ENCODE data around the gene ZFP90. TPM values are rescaled to one million over a fixed set of nuclear protein-coding genes. Genes with fewer than 3 reads are reported as not detected.

ZFP90 gene
- total RNA-seq, 4 donors from 2014 or later = 8.2 to 36.6 (median 9.9) TPM

GRCh38 chr16:68508013-68508412 is 31.1 kb upstream of the ZFP90 start:
- Histone ChIP-seq H3K4me3 (no peak overlapping the region), H3K27me3 (peaks cover 6% of the 10 kb centered on the region in 3 donors), H3K9me3 (no peaks in the 10 kb centered on the region), H3K36me3 (no peaks in the 10 kb centered on the region), H3K27ac (no peak overlapping the region), H3K4me1 (peaks cover 0 to 5% of the 10 kb centered on the region in 2 donors)
- in situ Hi-C loops (cut with MboI; ENCODE audit: low sequenced_read_pairs in 4 of 4) (loop anchor here in 1 of 4 donors (25.0 kb wide), 1 partner anchor 121 kb away; no protein-coding TSS in a partner anchor), intact Hi-C loops (cut with DNase I; ENCODE audit: low total_unique reads) (no loop called here)
- ATAC-seq (no peak), DNase-seq (no peak)
- no peak for TF ChIP-seq POLR2A (IDR thresholded peaks at IDR 0.05)
- no peak for TF ChIP-seq CTCF (IDR thresholded peaks at IDR 0.05 in 4 of 5, conservative IDR thresholded peaks at IDR 0.05 in 1 of 5)

DNA sequence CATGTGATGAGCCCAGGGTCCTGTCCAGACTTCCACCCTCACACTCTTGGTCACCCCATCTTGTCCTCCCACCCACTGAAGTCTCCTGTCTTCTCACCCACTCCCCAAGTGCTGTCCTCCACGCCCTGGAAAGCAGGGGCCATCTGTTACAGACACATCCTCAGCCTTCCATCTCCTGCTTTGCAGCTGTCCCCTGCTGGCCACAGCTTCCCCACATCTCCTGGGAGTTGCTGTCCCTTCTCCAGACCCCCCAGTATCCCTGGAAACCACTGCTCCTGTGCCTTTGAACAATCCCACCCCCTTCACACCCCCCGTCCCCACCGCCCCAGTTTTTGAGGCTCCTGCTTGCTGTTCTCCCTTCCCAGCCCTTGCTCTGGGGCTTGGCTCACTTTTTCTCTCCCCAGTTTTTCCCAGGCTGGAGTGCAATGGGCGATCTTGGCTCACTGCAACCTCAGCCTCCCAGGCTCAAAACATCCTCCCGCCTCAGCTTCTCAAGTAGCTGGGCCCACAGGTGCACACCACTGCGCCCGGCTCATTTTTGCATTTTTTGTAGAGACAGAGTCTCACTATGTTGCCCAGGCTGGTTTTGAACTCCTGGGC is 30.4 kb upstream of the ZFP90 start:
- no peak overlapping the region for H3K27ac ChIP-seq
- DNase-seq (no peak), ATAC-seq (no peak)
- intact Hi-C loops (cut with DNase I; ENCODE audit: low total_unique reads) (no loop called here), in situ Hi-C loops (cut with MboI; ENCODE audit: low sequenced_read_pairs in 4 of 4) (loop anchor here in 1 of 4 donors (25.0 kb wide), 1 partner anchor 121 kb away; no protein-coding TSS in a partner anchor)
- no peaks in the 10 kb centered on the region for H3K36me3 ChIP-seq
- TF ChIP-seq POLR2A (IDR thresholded peaks at IDR 0.05) (no peak), CTCF (IDR thresholded peaks at IDR 0.05 in 4 of 5, conservative IDR thresholded peaks at IDR 0.05 in 1 of 5) (no peak)
- H3K27me3 ChIP-seq = peaks cover 6% of the 10 kb centered on the region in 3 donors
- H3K4me3 ChIP-seq = no peak overlapping the region
- H3K9me3 ChIP-seq = no peaks in the 10 kb centered on the region
- H3K4me1 ChIP-seq = peaks cover 0 to 5% of the 10 kb centered on the region in 2 donors

- in situ Hi-C loops (cut with MboI; ENCODE audit: low sequenced_read_pairs in 4 of 4) = loop anchor here in 1 of 4 donors (25.0 kb wide), 1 partner anchor 122 kb away; no protein-coding TSS in a partner anchor
- intact Hi-C loops (cut with DNase I; ENCODE audit: low total_unique reads) = no loop called here
- no peaks in the 10 kb centered on the region for H3K9me3 ChIP-seq
- no peak for ATAC-seq
- peaks cover 0 to 5% of the 10 kb centered on the region in 2 donors for H3K4me1 ChIP-seq
- no peak for DNase-seq
- no peak overlapping the region for H3K27ac ChIP-seq
- H3K4me3 ChIP-seq = no peak overlapping the region
- H3K36me3 ChIP-seq = no peaks in the 10 kb centered on the region
- peaks cover 6% of the 10 kb centered on the region in 3 donors for H3K27me3 ChIP-seq
- TF ChIP-seq CTCF (IDR thresholded peaks at IDR 0.05 in 4 of 5, conservative IDR thresholded peaks at IDR 0.05 in 1 of 5) (no peak), POLR2A (IDR thresholded peaks at IDR 0.05) (no peak)
Observed at GRCh38 chr16:68509381-68509780, 29.7 kb upstream of the ZFP90 start.

GRCh38 chr16:68510775-68511174 is 28.3 kb upstream of the ZFP90 start:
- intact Hi-C loops (cut with DNase I; ENCODE audit: low total_unique reads) = loop anchor here (1.0 kb wide), 1 partner anchor 164 kb away; no protein-coding TSS in a partner anchor
- ATAC-seq = no peak
- H3K9me3 ChIP-seq = no peaks in the 10 kb centered on the region
- no peak for DNase-seq
- H3K27ac ChIP-seq = no peak overlapping the region
- H3K4me1 ChIP-seq = peaks cover 0 to 5% of the 10 kb centered on the region in 2 donors
- no peaks in the 10 kb centered on the region for H3K36me3 ChIP-seq
- in situ Hi-C loops (cut with MboI; ENCODE audit: low sequenced_read_pairs in 4 of 4) = loop anchor here in 1 of 4 donors (25.0 kb wide), 1 partner anchor 123 kb away; no protein-coding TSS in a partner anchor
- no peak overlapping the region for H3K4me3 ChIP-seq
- TF ChIP-seq CTCF (IDR thresholded peaks at IDR 0.05 in 4 of 5, conservative IDR thresholded peaks at IDR 0.05 in 1 of 5) (no peak), POLR2A (IDR thresholded peaks at IDR 0.05) (no peak)
- H3K27me3 ChIP-seq = peaks cover 6% of the 10 kb centered on the region in 3 donors

Data from gastrocnemius medialis (tissue), 4 donors.